GM12878 (cell line): ENCODE data around the gene TOM1L2. TPM values are rescaled to one million over a fixed set of nuclear protein-coding genes. Genes with fewer than 3 reads are reported as not detected.

Experiments used
- ATAC-seq: fragments of 200-7000 bp; cut with Tn5 transposase; 3 replicates; pipeline ENCODE4 v1.9.1; 2020; ENCODE audit warnings: mild to moderate bottlenecking, moderate library complexity
- BruUV-seq: library from RNA; stranded (reverse); fragments of 400-500 nt; replicated peaks from 2 replicates; lab custom pipeline; 2021; lab: Mats Ljungman, UMichigan
- CTCF ChIA-PET: fragments of 300-600 bp; sonication (Branson Sonifier 250); formaldehyde crosslinking; extraction: SDS; loops from one replicate; lab custom pipeline; 2021; ENCODE audit warnings: inconsistent platforms; lab: Yijun Ruan, JAX
- POLR2A ChIA-PET: fragments of 350-600 bp; formaldehyde crosslinking; extraction: SDS; loops from one replicate; lab custom pipeline; 2021; ENCODE audit warnings: inconsistent platforms; lab: Charles Lee
- RAD21 ChIA-PET: fragments of 300-600 bp; sonication (Branson Sonifier 250); formaldehyde crosslinking; loops from one replicate; lab custom pipeline; 2023; ENCODE audit warnings: antibody characterized with exemption; ENCODE audit not compliant: unreplicated experiment; lab: Charles Lee
- SMC1A ChIA-PET: fragments of 300-600 bp; sonication (Branson Sonifier 250); formaldehyde crosslinking; loops from one replicate; lab custom pipeline; 2023; ENCODE audit not compliant: unreplicated experiment, uncharacterized antibody; lab: Charles Lee
- DNase-seq: peaks from one replicate; pipeline ENCODE4 v3.0.0-alpha.2; 2011; ENCODE audit warnings: low read depth, low spot score
- FAIRE-seq: peaks from 3 replicates; lab custom pipeline; 2011; peaks lifted over from hg19 to GRCh38; lab: Jason Lieb, UNC
- H2AFZ ChIP-seq: 2 replicates; pipeline ENCODE4 v1.6.0; 2011; ENCODE audit warnings: low read depth, low read length, control low read depth; ENCODE audit not compliant: control insufficient read depth
- H3K27ac ChIP-seq: 2 replicates; pipeline ENCODE4 v1.5.1; 2011; ENCODE audit warnings: control low read depth; ENCODE audit not compliant: control insufficient read depth, insufficient read depth
- H3K27me3 ChIP-seq, 2 experiments: replicated peaks in 1 of 2; 2 replicates each; pipeline versions ENCODE4 v1.6.0 to v1.6.1; 2011; ENCODE audit warnings: low read length in 1 of 2; ENCODE audit not compliant: control insufficient read depth in 2 of 2, insufficient read depth in 2 of 2
- H3K36me3 ChIP-seq, 2 experiments: 2 replicates each; pipeline ENCODE4 v1.5.1; 2011; ENCODE audit warnings: low read length in 1 of 2; ENCODE audit not compliant: control insufficient read depth in 2 of 2, insufficient read depth in 2 of 2
- H3K4me1 ChIP-seq: 2 replicates; pipeline ENCODE4 v1.6.1; 2011; ENCODE audit warnings: mild to moderate bottlenecking, low read length, moderate library complexity, mixed read lengths; ENCODE audit not compliant: control insufficient read depth, insufficient read depth
- H3K4me2 ChIP-seq: 2 replicates; pipeline ENCODE4 v1.6.0; 2011; ENCODE audit warnings: control low read depth; ENCODE audit not compliant: control insufficient read depth, insufficient read depth
- H3K4me3 ChIP-seq: fragments of 200-600 bp; sonication (generic); 2 replicates; pipeline ENCODE4 v1.5.1; 2016
- H3K79me2 ChIP-seq: 2 replicates; pipeline ENCODE4 v1.6.0; 2011; ENCODE audit warnings: low read length; ENCODE audit not compliant: control insufficient read depth, insufficient read depth
- H3K9ac ChIP-seq: 2 replicates; pipeline ENCODE4 v1.8.0; 2011; ENCODE audit warnings: low read length, control low read depth, mixed read lengths; ENCODE audit not compliant: control insufficient read depth, insufficient read depth
- H3K9me3 ChIP-seq: replicated peaks from 3 replicates; pipeline ENCODE4 v1.5.1; 2011; ENCODE audit warnings: mild to moderate bottlenecking, low read length; ENCODE audit not compliant: control insufficient read depth, insufficient read depth
- H4K20me1 ChIP-seq: 2 replicates; pipeline ENCODE4 v1.6.0; 2011; ENCODE audit not compliant: control insufficient read depth, insufficient read depth
- BCL3 ChIP-seq: IDR thresholded peaks from 2 replicates; pipeline ENCODE4 v1.6.1; 2011; ENCODE audit warnings: borderline replicate concordance, low read depth, mild to moderate bottlenecking, moderate library complexity, low read length; ENCODE audit not compliant: insufficient read depth, poor library complexity, severe bottlenecking
- BRCA1 ChIP-seq: IDR thresholded peaks from 2 replicates; pipeline ENCODE4 v1.6.1; 2011; ENCODE audit warnings: low read depth, low read length, improper control_type of control experiment
- CHD1 ChIP-seq: IDR thresholded peaks from 2 replicates; pipeline ENCODE4 v1.6.1; 2012; ENCODE audit warnings: low read depth, low read length, improper control_type of control experiment
- CUX1 ChIP-seq: IDR thresholded peaks from 2 replicates; pipeline ENCODE4 v1.6.1; 2012; ENCODE audit warnings: improper control_type of control experiment, low read depth, low read length; ENCODE audit not compliant: insufficient replicate concordance
- ESRRA ChIP-seq: IDR thresholded peaks from 2 replicates; pipeline ENCODE4 v1.6.1; 2012; ENCODE audit warnings: mild to moderate bottlenecking, low read length, improper control_type of control experiment
- GABPA ChIP-seq: IDR thresholded peaks from 2 replicates; pipeline ENCODE4 v1.6.1; 2014; ENCODE audit warnings: antibody characterized with exemption, low read depth, mild to moderate bottlenecking, inconsistent platforms
- NR2C2 ChIP-seq: IDR thresholded peaks from 2 replicates; pipeline ENCODE4 v1.6.1; 2011; ENCODE audit warnings: borderline replicate concordance, low read depth; ENCODE audit not compliant: control insufficient read depth, insufficient read length
- RELA ChIP-seq: fragments of 450-650 bp; IDR thresholded peaks from 2 replicates; pipeline ENCODE4 v1.8.0; 2014; ENCODE audit warnings: borderline replicate concordance; ENCODE audit not compliant: partially characterized antibody
- REST ChIP-seq: IDR thresholded peaks from 2 replicates; pipeline ENCODE4 v1.6.1; 2012; ENCODE audit warnings: mild to moderate bottlenecking, low read depth, low read length
- TCF7 ChIP-seq: IDR thresholded peaks from 2 replicates; pipeline ENCODE4 v1.6.1; 2014; ENCODE audit warnings: antibody characterized with exemption, borderline replicate concordance
- ZBTB33 ChIP-seq: fragments of 450-650 bp; IDR thresholded peaks from 2 replicates; pipeline ENCODE4 v1.6.1; 2017; ENCODE audit warnings: mild to moderate bottlenecking
- ZNF217 ChIP-seq: fragments of 450-650 bp; IDR thresholded peaks from 2 replicates; pipeline ENCODE4 v1.6.1; 2017; ENCODE audit warnings: antibody characterized with exemption, mild to moderate bottlenecking
- WGBS: methylation state at CpG from one replicate; pipeline ENCODE4 v1.1.6; 2016; ENCODE audit warnings: low lambda C conversion rate; ENCODE audit not compliant: insufficient replicate concordance, insufficient coverage; ENCODE audit errors: missing lambda C conversion rate; 5-methylcytosine and 5-hydroxymethylcytosine counted together
- in situ Hi-C: fragments of 300-500 bp; cut with MboI; formaldehyde crosslinking; loops from 9 replicates; pipeline ENCODE4 v1.14.3; 2018; ENCODE audit warnings: mixed read lengths
- intact Hi-C: fragments of 100-400 bp; cut with micrococcal nuclease; formaldehyde crosslinking; loops from one replicate; pipeline ENCODE4 v1.14.2; 2022; ENCODE audit not compliant: unreplicated experiment
- polyA plus RNA-seq, 11 experiments: library from polyadenylated mRNA; depleted of rRNA in 4 of 11; unstranded in 6 of 11; stranded (reverse) in 5 of 11; fragments of >200 nt; fragmentation: Nextera tagmentation in 4 of 11; fragmentation: Illumina TruSeq in 1 of 11; extraction: Ambion mirVana in 4 of 11; extraction: Trizol in 1 of 11; gene quantifications; 1 replicate in 1 of 11; 2 replicates in 10 of 11; pipeline versions ENCODE4 v1.2.1 to v1.2.3, GENCODE V29; 2011 to 2016; ENCODE audit warnings: inconsistent platforms in 2 of 11, missing spikeins in 2 of 11, low read depth in 1 of 11
- total RNA-seq, 4 experiments: library from RNA; depleted of rRNA in 3 of 4; stranded (reverse); fragments of >200 nt in 3 of 4; fragmentation: Illumina TruSeq in 1 of 4; extraction: Trizol in 1 of 4; gene quantifications; 2 replicates each; pipeline versions ENCODE4 v1.2.1 to v1.2.3, GENCODE V29; 2013 to 2021

The TOM1L2 gene
- total and polyA plus RNA-seq, 10 of the 15 experiments (the other 5 are each of a cell fraction or from before 2014, with no cell fraction given), result 0.19 to 19.2 (median 8.1) TPM

GRCh38 chr17:17907469-17907868 lies 64.7 kb downstream of the TOM1L2 start:
- Histone ChIP-seq H4K20me1 (no peaks in the 10 kb centered on the region), H3K36me3 (no peaks in the 10 kb centered on the region), H3K4me3 (no peak overlapping the region), H3K4me2 (no peak overlapping the region), H3K79me2 (no peaks in the 10 kb centered on the region), H3K4me1 (no peaks in the 10 kb centered on the region), H3K27ac (no peak overlapping the region), H3K9ac (no peak overlapping the region), H3K27me3 (no peaks in the 10 kb centered on the region), H2AFZ (no peak overlapping the region), H3K9me3 (no peaks in the 10 kb centered on the region)
- RAD21 ChIA-PET, result no interaction called here
- 73% methylated on average over 4 of the region's 4 CpGs for WGBS
- no peak for DNase-seq
- SMC1A ChIA-PET, result interaction anchor here (1.0 to 1.2 kb wide), 3 partner anchors 10 to 63 kb away, joined by 3 to 5 read pairs (median 3); no protein-coding TSS in a partner anchor
- no peak for ATAC-seq
- POLR2A ChIA-PET, result interaction anchor here (0.9 kb wide), 1 partner anchor 65 kb away, joined by 4 read pairs; the partner anchor contains the start of genes DRC3 and TOM1L2
- in situ Hi-C loops (no loop called here), intact Hi-C loops (no loop called here)
- CTCF ChIA-PET, result interaction anchor here (0.8 to 2.0 kb wide), 3 partner anchors 9 to 126 kb away, joined by 4 to 12 read pairs (median 4); no protein-coding TSS in a partner anchor
- no TSS peak for BruUV-seq
- FAIRE-seq, result no peak
- TF ChIP-seq NR2C2 (no peak), CHD1 (no peak), RELA (no peak), REST (no peak), BRCA1 (no peak), BCL3 (no peak), GABPA (no peak), CUX1 (no peak), ESRRA (no peak), TCF7 (no peak), ZBTB33 (no peak), ZNF217 (no peak)
